ENCODE results near the gene ESR1. TPM values are rescaled to one million over a fixed set of nuclear protein-coding genes. Genes with fewer than 3 reads are reported as not detected.
A peak's percentile ranks its signal among the peaks of the same experiment; 100 is the strongest.

The ESR1 gene
- total and polyA plus RNA-seq, 2 experiments from 2014 or later: 0.09 TPM; not detected in 1

- WGBS, 2 experiments (ENCODE audit: low coverage in 1 of 2, low lambda C conversion rate in 2 of 2, missing lambda C conversion rate in 2 of 2): 86 to 93% methylated on average over 2 of the region's 2 CpGs
- Histone ChIP-seq H3K4me3 (no peak overlapping the region), H3K9ac (no peak overlapping the region), H3K4me1 (ENCODE audit: insufficient read depth) (peaks cover 11% of the 10 kb centered on the region), H3K9me2 (ENCODE audit: insufficient read depth) (no peaks in the 10 kb centered on the region), H2AFZ (no peak overlapping the region), H4K20me1 (ENCODE audit: insufficient read depth) (no peaks in the 10 kb centered on the region), H3K79me2 (ENCODE audit: insufficient read depth) (no peaks in the 10 kb centered on the region), H3K36me3 (ENCODE audit: low read depth) (no peaks in the 10 kb centered on the region), H3K27me3 (replicated peaks; ENCODE audit: insufficient read depth) (no peaks in the 10 kb centered on the region), H3K27ac (no peak overlapping the region), H3F3A (ENCODE audit: insufficient read depth) (no peaks in the 10 kb centered on the region), H3K9me3 (ENCODE audit: low read depth) (no peaks in the 10 kb centered on the region), H3K4me2 (ENCODE audit: unreplicated experiment) (no peak overlapping the region)
- no peak for DNase-seq
- in situ Hi-C loops (cut with MboI): no loop called here
- TF ChIP-seq EZH2 (IDR thresholded peaks at IDR 0.05; ENCODE audit: insufficient read depth, poor library complexity, severe bottlenecking) (no peak), EZH2phosphoT487 (IDR thresholded peaks at IDR 0.05; ENCODE audit: insufficient read depth, low read depth) (no peak)
These were observed 238.6 kb downstream of the ESR1 start for GRCh38 chr6:152046118-152046517.

DNA sequence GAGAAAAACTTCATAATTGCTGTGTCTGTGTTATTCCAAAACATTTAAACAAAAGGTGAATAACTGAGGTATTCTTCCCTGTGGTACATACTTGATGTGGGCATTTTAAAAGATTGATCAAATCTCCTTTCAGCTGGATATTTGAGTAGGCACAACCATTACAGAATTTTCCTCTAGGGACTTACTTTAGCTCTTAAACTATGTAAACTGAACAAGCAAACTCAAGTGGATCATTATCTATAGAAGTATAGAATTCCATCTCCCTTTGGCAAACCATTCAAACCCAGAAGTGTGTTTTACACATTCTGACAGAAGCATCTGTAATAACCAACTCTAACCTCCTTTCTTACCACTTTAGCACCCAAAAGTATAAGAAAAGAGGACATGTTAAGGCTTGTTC is 241.4 kb downstream of the ESR1 start:
- Histone ChIP-seq H2AFZ (0 out of 2 replicates have a peak overlapping the region, but pooled peaks have one; percentile 6), H3K79me2 (ENCODE audit: insufficient read depth) (no peaks in the 10 kb centered on the region), H3K4me2 (ENCODE audit: unreplicated experiment) (no peak overlapping the region), H3K9ac (no peak overlapping the region), H3K4me1 (ENCODE audit: insufficient read depth) (peaks cover 11% of the 10 kb centered on the region), H3K36me3 (ENCODE audit: low read depth) (no peaks in the 10 kb centered on the region), H3K27ac (no peak overlapping the region), H4K20me1 (ENCODE audit: insufficient read depth) (no peaks in the 10 kb centered on the region), H3F3A (ENCODE audit: insufficient read depth) (no peaks in the 10 kb centered on the region), H3K4me3 (no peak overlapping the region), H3K9me2 (ENCODE audit: insufficient read depth) (no peaks in the 10 kb centered on the region), H3K27me3 (replicated peaks; ENCODE audit: insufficient read depth) (no peaks in the 10 kb centered on the region), H3K9me3 (ENCODE audit: low read depth) (no peaks in the 10 kb centered on the region)
- in situ Hi-C loops (cut with MboI): no loop called here
- no peak for DNase-seq
- TF ChIP-seq EZH2phosphoT487 (IDR thresholded peaks at IDR 0.05; ENCODE audit: insufficient read depth, low read depth): no peak
- no peak for TF ChIP-seq EZH2 (IDR thresholded peaks at IDR 0.05; ENCODE audit: insufficient read depth, poor library complexity, severe bottlenecking)

DNA sequence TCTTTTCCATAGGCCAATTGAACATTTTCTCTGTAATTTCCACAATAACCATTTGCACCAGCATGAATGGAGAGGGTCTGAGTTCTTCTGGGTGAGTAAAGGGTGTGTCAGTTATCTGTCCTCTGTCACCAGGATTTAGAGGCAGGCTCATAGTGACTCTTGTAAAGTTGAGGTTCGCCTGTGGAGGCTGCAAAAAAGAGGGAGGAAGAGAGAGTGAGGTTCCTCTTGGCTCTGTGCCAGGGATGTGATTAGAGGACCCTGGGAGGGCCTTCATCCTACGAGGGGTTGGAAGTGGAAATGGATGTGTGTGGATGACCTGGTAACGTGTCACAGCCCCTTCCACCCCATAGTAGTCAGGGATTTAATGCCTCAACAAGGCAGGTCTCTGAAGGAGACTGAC is 242.0 kb downstream of the ESR1 start:
- no peaks in the 10 kb centered on the region for H4K20me1 ChIP-seq (ENCODE audit: insufficient read depth)

DNA sequence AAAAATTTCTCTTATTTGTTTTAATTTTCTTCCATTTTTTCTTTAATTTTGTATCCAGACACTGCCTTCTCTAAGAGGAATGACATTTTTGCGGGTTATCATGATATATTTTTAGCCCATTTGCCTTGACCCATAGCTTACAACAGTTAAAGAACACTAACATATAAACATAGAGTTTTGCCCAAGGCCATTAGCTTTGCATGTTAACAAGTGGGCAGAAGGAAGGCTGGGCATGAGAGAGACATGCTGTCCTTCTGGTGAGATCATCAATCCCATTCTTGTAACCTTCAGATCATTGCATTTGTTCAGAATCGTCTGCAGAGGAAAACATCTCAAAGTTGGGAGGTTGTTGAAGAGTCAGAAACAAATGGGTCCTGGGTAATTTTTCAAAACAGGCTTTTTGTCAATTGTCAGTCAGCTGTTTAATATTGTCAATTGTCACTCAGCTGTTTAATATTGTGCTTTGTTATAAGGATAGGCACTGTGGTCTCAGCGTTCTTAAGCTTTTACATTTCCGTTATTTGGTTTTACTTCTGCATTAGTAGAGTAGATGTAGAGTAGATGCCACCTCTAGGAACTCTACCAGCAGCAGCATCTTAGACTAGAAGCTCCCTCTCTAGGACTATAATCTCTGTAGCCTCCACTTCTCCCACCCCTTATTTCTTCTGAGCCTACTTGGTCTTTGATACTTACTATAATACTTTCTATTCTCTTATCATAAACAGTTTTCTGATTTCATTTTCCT is 243.1 kb downstream of the ESR1 start:
- Histone ChIP-seq H3K4me1 (ENCODE audit: insufficient read depth) (peaks cover 22% of the 10 kb centered on the region), H3K9me3 (ENCODE audit: low read depth) (no peaks in the 10 kb centered on the region), H3K9me2 (ENCODE audit: insufficient read depth) (no peaks in the 10 kb centered on the region), H3K4me3 (no peak overlapping the region), H3K27me3 (replicated peaks; ENCODE audit: insufficient read depth) (no peaks in the 10 kb centered on the region), H4K20me1 (ENCODE audit: insufficient read depth) (no peaks in the 10 kb centered on the region), H3K27ac (no peak overlapping the region), H2AFZ (no peak overlapping the region), H3K9ac (no peak overlapping the region), H3K4me2 (ENCODE audit: unreplicated experiment) (no peak overlapping the region), H3K79me2 (ENCODE audit: insufficient read depth) (no peaks in the 10 kb centered on the region), H3F3A (ENCODE audit: insufficient read depth) (peaks cover 8% of the 10 kb centered on the region), H3K36me3 (ENCODE audit: low read depth) (no peaks in the 10 kb centered on the region)
- in situ Hi-C loops (cut with MboI): no loop called here
- TF ChIP-seq EZH2phosphoT487 (IDR thresholded peaks at IDR 0.05; ENCODE audit: insufficient read depth, low read depth) (no peak), EZH2 (IDR thresholded peaks at IDR 0.05; ENCODE audit: insufficient read depth, poor library complexity, severe bottlenecking) (no peak)
- DNase-seq: peak; percentile 5
- WGBS, 2 experiments (ENCODE audit: low coverage in 1 of 2, low lambda C conversion rate in 2 of 2, missing lambda C conversion rate in 2 of 2): 86 to 88% methylated on average over 4 of the region's 4 CpGs

More for the DNA sequence above, 242.0 kb downstream of the ESR1 start:
- Histone ChIP-seq H3K4me2 (ENCODE audit: unreplicated experiment) (no peak overlapping the region), H3K4me3 (no peak overlapping the region), H3K27me3 (replicated peaks; ENCODE audit: insufficient read depth) (no peaks in the 10 kb centered on the region), H3K9me2 (ENCODE audit: insufficient read depth) (no peaks in the 10 kb centered on the region), H3K79me2 (ENCODE audit: insufficient read depth) (no peaks in the 10 kb centered on the region), H3K27ac (peak overlapping the region; percentile 9; the same call in 1 of the 2 replicates), H2AFZ (peak overlapping the region; percentile 72), H3K9me3 (ENCODE audit: low read depth) (no peaks in the 10 kb centered on the region), H3K4me1 (ENCODE audit: insufficient read depth) (peaks cover 16% of the 10 kb centered on the region), H3F3A (ENCODE audit: insufficient read depth) (no peaks in the 10 kb centered on the region; the same call in 1 of the 2 replicates), H3K36me3 (ENCODE audit: low read depth) (no peaks in the 10 kb centered on the region), H3K9ac (no peak overlapping the region)
- WGBS, 2 experiments (ENCODE audit: low coverage in 1 of 2, low lambda C conversion rate in 2 of 2, missing lambda C conversion rate in 2 of 2): 60 to 65% methylated on average over 3 of the region's 3 CpGs
- no peak for DNase-seq
- TF ChIP-seq EZH2 (IDR thresholded peaks at IDR 0.05; ENCODE audit: insufficient read depth, poor library complexity, severe bottlenecking) (no peak), EZH2phosphoT487 (IDR thresholded peaks at IDR 0.05; ENCODE audit: insufficient read depth, low read depth) (no peak)
- in situ Hi-C loops (cut with MboI): no loop called here
